ENCODE measurements around the gene NOL4. TPM values are rescaled to one million over a fixed set of nuclear protein-coding genes. Genes with fewer than 3 reads are reported as not detected.
A peak's percentile ranks its signal among the peaks of the same experiment; 100 is the strongest.

Gene NOL4
- total RNA-seq, 1 donor from 2014 or later = not detected

GRCh38 chr18:34223164-34223892 lies 1.4 kb downstream of the NOL4 start:
- Mint-ChIP-seq H3K27me3 (ENCODE audit: unreplicated experiment) (peaks cover 87% of the 10 kb centered on the region), H3K4me3 (ENCODE audit: unreplicated experiment) (peak overlapping the region; percentile 73), H3K4me1 (ENCODE audit: unreplicated experiment) (peaks cover 28% of the 10 kb centered on the region), H3K36me3 (ENCODE audit: unreplicated experiment) (no peaks in the 10 kb centered on the region), H3K27ac (ENCODE audit: unreplicated experiment) (no peak overlapping the region), H3K9me3 (ENCODE audit: unreplicated experiment) (no peaks in the 10 kb centered on the region)
- TF ChIP-seq, protein P1, sequence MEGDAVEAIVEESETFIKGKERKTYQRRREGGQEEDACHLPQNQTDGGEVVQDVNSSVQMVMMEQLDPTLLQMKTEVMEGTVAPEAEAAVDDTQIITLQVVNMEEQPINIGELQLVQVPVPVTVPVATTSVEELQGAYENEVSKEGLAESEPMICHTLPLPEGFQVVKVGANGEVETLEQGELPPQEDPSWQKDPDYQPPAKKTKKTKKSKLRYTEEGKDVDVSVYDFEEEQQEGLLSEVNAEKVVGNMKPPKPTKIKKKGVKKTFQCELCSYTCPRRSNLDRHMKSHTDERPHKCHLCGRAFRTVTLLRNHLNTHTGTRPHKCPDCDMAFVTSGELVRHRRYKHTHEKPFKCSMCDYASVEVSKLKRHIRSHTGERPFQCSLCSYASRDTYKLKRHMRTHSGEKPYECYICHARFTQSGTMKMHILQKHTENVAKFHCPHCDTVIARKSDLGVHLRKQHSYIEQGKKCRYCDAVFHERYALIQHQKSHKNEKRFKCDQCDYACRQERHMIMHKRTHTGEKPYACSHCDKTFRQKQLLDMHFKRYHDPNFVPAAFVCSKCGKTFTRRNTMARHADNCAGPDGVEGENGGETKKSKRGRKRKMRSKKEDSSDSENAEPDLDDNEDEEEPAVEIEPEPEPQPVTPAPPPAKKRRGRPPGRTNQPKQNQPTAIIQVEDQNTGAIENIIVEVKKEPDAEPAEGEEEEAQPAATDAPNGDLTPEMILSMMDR (IDR thresholded peaks at IDR 0.05) = no peak
- no peak for DNase-seq (ENCODE audit: extremely low spot score, unreplicated experiment)

- H3K27ac Mint-ChIP-seq (ENCODE audit: unreplicated experiment) = no peak overlapping the region
These were observed 2.2 kb downstream of the NOL4 start for GRCh38 chr18:34222307-34223163.

DNA sequence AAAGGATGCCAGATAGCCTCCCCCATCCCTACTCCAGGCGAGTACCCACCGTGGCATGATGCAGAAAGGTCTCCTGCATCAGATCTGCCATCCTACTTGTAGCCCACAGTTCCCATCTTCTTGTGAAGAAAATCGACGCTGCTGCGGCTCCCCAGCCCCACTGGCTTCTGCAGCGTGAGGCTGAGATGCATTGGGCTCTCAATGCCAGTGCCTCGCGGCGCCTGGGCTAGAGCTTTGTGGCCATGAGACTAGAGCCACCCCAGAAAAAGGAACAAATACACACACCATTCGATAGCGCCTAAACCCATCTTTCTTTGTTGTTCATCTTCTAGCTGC lies 2.8 kb downstream of the NOL4 start:
- TF ChIP-seq, protein P1 (IDR thresholded peaks at IDR 0.05) = no peak
- H3K4me3 Mint-ChIP-seq (ENCODE audit: unreplicated experiment) = peak overlapping the region; percentile 73
- H3K36me3 Mint-ChIP-seq (ENCODE audit: unreplicated experiment) = no peaks in the 10 kb centered on the region
- no peak for DNase-seq (ENCODE audit: extremely low spot score, unreplicated experiment)
- peaks cover 28% of the 10 kb centered on the region for H3K4me1 Mint-ChIP-seq (ENCODE audit: unreplicated experiment)
- H3K27ac Mint-ChIP-seq (ENCODE audit: unreplicated experiment) = no peak overlapping the region
- no peaks in the 10 kb centered on the region for H3K9me3 Mint-ChIP-seq (ENCODE audit: unreplicated experiment)
- H3K27me3 Mint-ChIP-seq (ENCODE audit: unreplicated experiment) = peaks cover 83% of the 10 kb centered on the region

More at GRCh38 chr18:34222307-34223163, 2.2 kb downstream of the NOL4 start:
- DNase-seq (ENCODE audit: extremely low spot score, unreplicated experiment) = no peak
- peaks cover 28% of the 10 kb centered on the region for H3K4me1 Mint-ChIP-seq (ENCODE audit: unreplicated experiment)
- H3K36me3 Mint-ChIP-seq (ENCODE audit: unreplicated experiment) = no peaks in the 10 kb centered on the region
- peak overlapping the region; percentile 73 for H3K4me3 Mint-ChIP-seq (ENCODE audit: unreplicated experiment)
- H3K27me3 Mint-ChIP-seq (ENCODE audit: unreplicated experiment) = peaks cover 86% of the 10 kb centered on the region
- TF ChIP-seq, protein P1 (IDR thresholded peaks at IDR 0.05) = no peak
- no peaks in the 10 kb centered on the region for H3K9me3 Mint-ChIP-seq (ENCODE audit: unreplicated experiment)

- TF ChIP-seq, protein P1 (IDR thresholded peaks at IDR 0.05) = no peak
- DNase-seq (ENCODE audit: extremely low spot score, unreplicated experiment) = no peak
- Mint-ChIP-seq H3K4me3 (ENCODE audit: unreplicated experiment) (no peak overlapping the region), H3K9me3 (ENCODE audit: unreplicated experiment) (no peaks in the 10 kb centered on the region), H3K4me1 (ENCODE audit: unreplicated experiment) (peaks cover 27% of the 10 kb centered on the region), H3K36me3 (ENCODE audit: unreplicated experiment) (no peaks in the 10 kb centered on the region), H3K27ac (ENCODE audit: unreplicated experiment) (no peak overlapping the region), H3K27me3 (ENCODE audit: unreplicated experiment) (peaks cover 74% of the 10 kb centered on the region)
These were observed 4.5 kb downstream of the NOL4 start for GRCh38 chr18:34220081-34220815.
